Ovary (tissue), 9 donors: ENCODE measurements around the gene HASPIN. TPM values are rescaled to one million over a fixed set of nuclear protein-coding genes. Genes with fewer than 3 reads are reported as not detected.

Experiments
- DNase-seq, 5 donors: peaks; one replicate each; pipeline ENCODE4 v3.0.0-alpha.2; 2019 to 2020
- H3K27ac ChIP-seq, 2 donors: fragments of 200-600 bp; one replicate each; pipeline versions ENCODE4 v1.5.1 to v1.8.0; 2019 to 2022
- H3K27me3 ChIP-seq: fragments of 200-600 bp; one replicate; pipeline ENCODE4 v1.8.0; 2022
- H3K36me3 ChIP-seq: fragments of 200-600 bp; sonication (generic); one replicate; pipeline ENCODE4 v1.5.1; 2019
- H3K4me1 ChIP-seq: one replicate; pipeline ENCODE4 v1.8.1; 2013; ENCODE audit warnings: mild to moderate bottlenecking, moderate library complexity; ENCODE audit not compliant: insufficient read depth
- H3K4me3 ChIP-seq: fragments of 200-600 bp; sonication (generic); one replicate; pipeline ENCODE4 v1.5.1; 2017
- H3K9me3 ChIP-seq, 2 donors: fragments of 200-600 bp in 1 of 2; sonication (generic) in 1 of 2; one replicate each; pipeline versions ENCODE4 v1.5.1 to v1.8.1; 2013 to 2019; ENCODE audit warnings: mild to moderate bottlenecking in 1 of 2, moderate library complexity in 1 of 2
- CTCF ChIP-seq, 3 donors: fragments of 450-650 bp in 2 of 3; fragments of 200-600 bp in 1 of 3; IDR thresholded peaks; one replicate each; pipeline versions ENCODE4 v1.5.1 to v1.8.0; 2016 to 2022; ENCODE audit warnings: antibody characterized with exemption in 3 of 3, mild to moderate bottlenecking in 1 of 3
- EP300 ChIP-seq: sonication (generic); formaldehyde crosslinking; IDR thresholded peaks from one replicate; pipeline ENCODE4 v1.6.1; 2017; ENCODE audit warnings: antibody characterized with exemption
- POLR2A ChIP-seq: fragments of 450-650 bp; IDR thresholded peaks from one replicate; pipeline ENCODE4 v1.6.1; 2017; ENCODE audit warnings: antibody characterized with exemption, mild to moderate bottlenecking, moderate library complexity
- WGBS, 3 donors: extraction: QIAGEN DNeasy Blood & Tissue Kit in 1 of 3; methylation state at CpG; one replicate each; pipeline versions ENCODE4 v1.1.5 to v1.1.7; 2013 to 2017; 5-methylcytosine and 5-hydroxymethylcytosine counted together
- intact Hi-C, 4 donors: fragments of 100-400 bp; cut with DNase I; formaldehyde crosslinking; loops; one replicate each; pipeline versions ENCODE4 v1.11.0 to v1.15.1; 2022 to 2023
- polyA plus RNA-seq, 2 donors: library from polyadenylated mRNA; stranded (reverse); fragments of 200-250 nt in 1 of 2; fragments of 350-450 nt in 1 of 2; fragmentation: Illumina TruSeq in 1 of 2; extraction: RNeasy Lipid Tissue Mini Kit (QIAGEN cat#74804) in 1 of 2; gene quantifications; one replicate each; pipeline ENCODE4 v1.2.3, GENCODE V29; 2013 to 2014
- total RNA-seq, 7 donors: library from RNA; depleted of rRNA in 2 of 7; stranded (reverse); fragments of >200 nt in 2 of 7; fragmentation: NEBNext Ultra II Directional in 3 of 7; extraction: Animal tissue kit (Norgen Biotek cat#: 25700) in 3 of 7; gene quantifications; one replicate each; pipeline versions ENCODE4 v1.1.0 to v1.2.4, GENCODE V29; 2016 to 2023
- donor health status: DM: no; HTN: no; CAD: no; lungs with moderate emphysema.
- donor health status: DM: no; HTN: no; CAD: no.
- donor health status: Bipolar disorder and iron deficiency.
- donor health status: DM: yes; HTN: yes; CAD: no.
- donor health status: DM: no; HTN: no; CAD: no.
- donor health status: DM: yes; HTN: yes; CAD: no.

The HASPIN gene
- total and polyA plus RNA-seq, 9 donors, result 0.10 to 0.92 (median 0.25) TPM; not detected in 1

GRCh38 chr17:3683054-3683511 is 40.6 kb upstream of the HASPIN start:
- no peaks in the 10 kb centered on the region for H3K4me1 ChIP-seq
- no peak overlapping the region for H3K27ac ChIP-seq
- no peaks in the 10 kb centered on the region for H3K36me3 ChIP-seq
- intact Hi-C loops, result no loop called here
- peak; percentile 18 to 33 (median 22) for TF ChIP-seq CTCF (IDR thresholded peaks at IDR 0.05)
- TF ChIP-seq POLR2A, result no peak
- TF ChIP-seq EP300, result no peak
- H3K4me3 ChIP-seq, result no peak overlapping the region
- WGBS, 3 donors, result 35 to 40% (median 36%) methylated on average over 10 of the region's 10 CpGs
- H3K9me3 ChIP-seq, result no peaks in the 10 kb centered on the region
- no peaks in the 10 kb centered on the region for H3K27me3 ChIP-seq
- DNase-seq, result no peak

GRCh38 chr17:3685174-3685573 is 38.5 kb upstream of the HASPIN start:
- H3K27me3 ChIP-seq, result no peaks in the 10 kb centered on the region
- intact Hi-C loops, result no loop called here
- no peaks in the 10 kb centered on the region for H3K4me1 ChIP-seq
- no peak for TF ChIP-seq EP300
- TF ChIP-seq CTCF (IDR thresholded peaks at IDR 0.05), result no peak
- WGBS, 3 donors, result 16 to 22% (median 17%) methylated on average over 13 of the region's 13 CpGs
- DNase-seq, result no peak
- H3K27ac ChIP-seq, result no peak overlapping the region
- H3K36me3 ChIP-seq, result no peaks in the 10 kb centered on the region
- no peak overlapping the region for H3K4me3 ChIP-seq
- no peaks in the 10 kb centered on the region for H3K9me3 ChIP-seq

- 22 to 29% (median 25%) methylated on average over 16 to 19 of the region's 19 CpGs for WGBS, 3 donors
- no peaks in the 10 kb centered on the region for H3K9me3 ChIP-seq
Observed at GRCh38 chr17:3688027-3688553, 35.6 kb upstream of the HASPIN start.

GRCh38 chr17:3688852-3689261 is 34.8 kb upstream of the HASPIN start:
- TF ChIP-seq POLR2A (no peak), CTCF (IDR thresholded peaks at IDR 0.05) (no peak), EP300 (no peak)
- Histone ChIP-seq H3K27me3 (no peaks in the 10 kb centered on the region), H3K27ac (no peak overlapping the region), H3K36me3 (no peaks in the 10 kb centered on the region), H3K9me3 (no peaks in the 10 kb centered on the region), H3K4me1 (no peaks in the 10 kb centered on the region), H3K4me3 (no peak overlapping the region)
- intact Hi-C loops, result no loop called here
- WGBS, 3 donors, result 74 to 85% (median 82%) methylated on average over 10 to 14 of the region's 14 CpGs
- DNase-seq, result no peak

More at GRCh38 chr17:3688027-3688553, 35.6 kb upstream of the HASPIN start:
- Histone ChIP-seq H3K27me3 (no peaks in the 10 kb centered on the region), H3K27ac (no peak overlapping the region), H3K4me1 (no peaks in the 10 kb centered on the region), H3K36me3 (no peaks in the 10 kb centered on the region), H3K4me3 (no peak overlapping the region)
- no peak for DNase-seq
- TF ChIP-seq POLR2A, result no peak
- TF ChIP-seq CTCF (IDR thresholded peaks at IDR 0.05), result no peak
- no peak for TF ChIP-seq EP300
- intact Hi-C loops, result no loop called here
